KMS-11 (cell line): Measurements from ENCODE around the gene TLNRD1.

Experiments used
- H2AFZ ChIP-seq: fragments of 200-600 bp; sonication (generic); 2 replicates; pipeline ENCODE4 v1.6.1; 2016; ENCODE audit warnings: antibody characterized with exemption, mixed run types, low read depth
- H3K27ac ChIP-seq: fragments of 200-600 bp; sonication (generic); 2 replicates; pipeline ENCODE4 v1.6.1; 2016; ENCODE audit warnings: mild to moderate bottlenecking, mixed run types
- H3K27me3 ChIP-seq: fragments of 200-600 bp; sonication (generic); 2 replicates; pipeline ENCODE4 v1.6.1; 2017; ENCODE audit warnings: mild to moderate bottlenecking, low read depth, mixed run types, moderate library complexity; ENCODE audit not compliant: insufficient read depth
- H3K36me3 ChIP-seq: fragments of 200-600 bp; sonication (generic); 2 replicates; pipeline ENCODE4 v1.6.1; 2017; ENCODE audit warnings: mild to moderate bottlenecking, mixed run types; ENCODE audit not compliant: insufficient read depth
- H3K4me1 ChIP-seq: fragments of 200-600 bp; sonication (generic); 2 replicates; pipeline ENCODE4 v1.6.1; 2016; ENCODE audit warnings: mild to moderate bottlenecking, low read depth, mixed run types; ENCODE audit not compliant: poor library complexity, severe bottlenecking
- H3K4me2 ChIP-seq: fragments of 200-600 bp; sonication (generic); 2 replicates; pipeline ENCODE4 v1.7.0; 2016; ENCODE audit warnings: mild to moderate bottlenecking, mixed run types
- H3K4me3 ChIP-seq: fragments of 200-600 bp; sonication (generic); IDR thresholded peaks from 2 replicates; pipeline ENCODE4 v1.6.1; 2017; ENCODE audit warnings: low read depth, low read length, mixed read lengths; ENCODE audit not compliant: insufficient read depth
- H3K79me2 ChIP-seq: fragments of 200-600 bp; sonication (generic); 2 replicates; pipeline ENCODE4 v1.6.1; 2016; ENCODE audit warnings: low read depth, mixed run types; ENCODE audit not compliant: insufficient read depth
- H3K9ac ChIP-seq: fragments of 200-600 bp; sonication (generic); 2 replicates; pipeline ENCODE4 v1.6.1; 2016; ENCODE audit warnings: mild to moderate bottlenecking, mixed run types
- H4K20me1 ChIP-seq: fragments of 200-600 bp; sonication (generic); 2 replicates; pipeline ENCODE4 v1.6.1; 2016; ENCODE audit warnings: mild to moderate bottlenecking, mixed run types; ENCODE audit not compliant: insufficient read depth
- TF ChIP-seq, protein P1 (sequence below): fragments of 200-600 bp; sonication (generic); conservative IDR thresholded peaks from 2 replicates; pipeline ENCODE4 v1.6.1; 2017; ENCODE audit warnings: low read depth, mild to moderate bottlenecking, antibody characterized with exemption, low read length, moderate library complexity, mixed read lengths

Gene TLNRD1

DNA sequence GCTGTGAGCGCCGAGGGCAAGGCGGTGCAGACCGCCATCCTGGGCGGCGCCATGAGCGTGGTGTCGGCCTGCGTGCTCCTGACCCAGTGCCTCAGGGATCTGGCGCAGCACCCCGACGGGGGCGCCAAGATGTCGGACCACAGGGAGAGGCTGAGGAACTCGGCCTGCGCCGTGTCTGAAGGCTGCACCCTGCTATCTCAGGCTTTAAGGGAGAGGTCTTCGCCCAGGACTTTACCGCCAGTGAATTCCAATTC is 2.3 kb downstream of the TLNRD1 start:
- no peak overlapping the region for H2AFZ ChIP-seq
- peaks cover 16% of the 10 kb centered on the region for H3K4me1 ChIP-seq
- H3K9ac ChIP-seq, result no peak overlapping the region
- no peaks in the 10 kb centered on the region for H3K27me3 ChIP-seq
- TF ChIP-seq, protein P1, sequence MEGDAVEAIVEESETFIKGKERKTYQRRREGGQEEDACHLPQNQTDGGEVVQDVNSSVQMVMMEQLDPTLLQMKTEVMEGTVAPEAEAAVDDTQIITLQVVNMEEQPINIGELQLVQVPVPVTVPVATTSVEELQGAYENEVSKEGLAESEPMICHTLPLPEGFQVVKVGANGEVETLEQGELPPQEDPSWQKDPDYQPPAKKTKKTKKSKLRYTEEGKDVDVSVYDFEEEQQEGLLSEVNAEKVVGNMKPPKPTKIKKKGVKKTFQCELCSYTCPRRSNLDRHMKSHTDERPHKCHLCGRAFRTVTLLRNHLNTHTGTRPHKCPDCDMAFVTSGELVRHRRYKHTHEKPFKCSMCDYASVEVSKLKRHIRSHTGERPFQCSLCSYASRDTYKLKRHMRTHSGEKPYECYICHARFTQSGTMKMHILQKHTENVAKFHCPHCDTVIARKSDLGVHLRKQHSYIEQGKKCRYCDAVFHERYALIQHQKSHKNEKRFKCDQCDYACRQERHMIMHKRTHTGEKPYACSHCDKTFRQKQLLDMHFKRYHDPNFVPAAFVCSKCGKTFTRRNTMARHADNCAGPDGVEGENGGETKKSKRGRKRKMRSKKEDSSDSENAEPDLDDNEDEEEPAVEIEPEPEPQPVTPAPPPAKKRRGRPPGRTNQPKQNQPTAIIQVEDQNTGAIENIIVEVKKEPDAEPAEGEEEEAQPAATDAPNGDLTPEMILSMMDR, result no peak
- no peak overlapping the region for H3K27ac ChIP-seq
- H3K4me3 ChIP-seq, result no peak overlapping the region
- H3K36me3 ChIP-seq, result no peaks in the 10 kb centered on the region
- H4K20me1 ChIP-seq, result no peaks in the 10 kb centered on the region
- peaks cover 32% of the 10 kb centered on the region for H3K79me2 ChIP-seq
- H3K4me2 ChIP-seq, result peak overlapping the region; percentile 54; the same call in 1 of the 2 replicates

DNA sequence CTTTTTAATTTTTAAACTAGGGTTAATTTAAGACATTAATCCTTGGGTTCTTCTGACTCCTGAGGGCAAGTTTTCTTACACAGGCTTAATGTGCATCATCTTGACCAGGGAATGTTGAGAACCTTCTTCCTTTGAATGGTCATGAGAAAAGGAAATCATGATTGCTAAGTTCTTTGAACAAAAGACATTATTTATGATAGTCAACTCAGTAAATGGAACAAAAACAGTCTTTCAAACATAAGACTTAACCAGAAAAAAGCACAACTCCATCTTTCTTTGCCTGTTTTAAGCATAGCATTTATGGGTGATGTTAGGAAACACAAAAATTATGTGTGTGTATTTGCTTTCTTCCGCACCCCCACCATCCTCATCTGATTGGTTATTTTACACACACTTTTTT is 5.4 kb downstream of the TLNRD1 start:
- TF ChIP-seq, protein P1, result no peak
- Histone ChIP-seq H3K79me2 (peaks cover 32% of the 10 kb centered on the region), H2AFZ (no peak overlapping the region), H3K9ac (no peak overlapping the region), H3K4me3 (no peak overlapping the region), H3K27ac (no peak overlapping the region), H3K4me2 (no peak overlapping the region), H3K4me1 (no peaks in the 10 kb centered on the region), H3K27me3 (no peaks in the 10 kb centered on the region), H4K20me1 (no peaks in the 10 kb centered on the region), H3K36me3 (no peaks in the 10 kb centered on the region)

DNA sequence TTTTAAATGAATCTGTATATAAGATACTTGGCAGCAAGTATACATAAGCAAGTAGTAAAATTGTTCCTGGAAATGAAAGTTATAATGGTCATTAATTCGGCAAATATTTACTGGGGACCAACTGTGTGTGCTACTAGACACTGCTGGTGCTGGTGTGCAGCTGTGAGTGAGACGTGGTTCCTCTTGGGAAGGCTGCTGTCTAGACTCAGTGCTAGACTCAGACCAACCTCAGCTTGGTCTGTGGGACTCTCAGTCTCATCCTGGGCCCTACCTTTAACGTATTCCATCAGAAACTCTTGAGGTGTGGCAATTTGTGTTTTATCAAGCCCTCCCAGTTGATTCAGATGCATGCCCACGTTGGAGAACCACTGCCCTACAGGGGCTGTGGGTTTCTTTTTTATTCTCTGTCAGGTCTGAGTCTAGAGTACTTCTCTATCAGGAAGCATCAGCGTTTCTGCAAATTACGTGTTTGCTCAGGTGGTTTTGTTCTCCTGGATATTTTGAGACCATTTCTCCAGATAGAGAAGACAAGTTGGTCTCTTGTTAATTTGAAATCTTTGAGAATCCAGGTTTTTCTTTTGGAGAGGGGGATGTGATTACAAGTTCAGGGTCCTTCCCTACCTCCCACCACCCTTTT is 6.8 kb downstream of the TLNRD1 start:
- H3K27ac ChIP-seq, result no peak overlapping the region

DNA sequence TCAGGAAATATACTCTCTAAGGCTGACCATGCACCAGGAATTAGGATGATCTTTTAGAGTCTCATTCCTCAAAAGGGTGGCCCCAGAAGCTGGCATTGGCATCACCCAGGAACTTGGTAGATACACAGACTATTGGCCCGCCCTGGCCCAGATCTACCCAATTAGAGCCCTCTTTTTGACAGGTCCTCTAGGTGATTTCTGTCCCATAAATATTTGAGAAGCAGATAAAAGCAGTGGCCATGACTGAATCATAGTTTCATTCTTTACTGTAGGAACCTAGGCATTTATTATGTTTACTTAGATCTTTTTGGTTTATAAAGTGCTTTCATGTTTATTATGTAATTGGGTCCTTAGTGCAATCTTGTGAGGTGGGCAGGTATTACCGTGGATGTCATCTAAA is 7.6 kb downstream of the TLNRD1 start:
- Histone ChIP-seq H3K4me2 (no peak overlapping the region), H3K79me2 (peaks cover 22% of the 10 kb centered on the region), H3K4me1 (no peaks in the 10 kb centered on the region), H4K20me1 (no peaks in the 10 kb centered on the region), H3K4me3 (no peak overlapping the region), H3K9ac (no peak overlapping the region), H3K27me3 (no peaks in the 10 kb centered on the region), H2AFZ (no peak overlapping the region), H3K36me3 (no peaks in the 10 kb centered on the region), H3K27ac (no peak overlapping the region)
- TF ChIP-seq, protein P1, result no peak

More for the DNA sequence above, 6.8 kb downstream of the TLNRD1 start:
- H3K9ac ChIP-seq, result no peak overlapping the region
- TF ChIP-seq, protein P1, result no peak
- H3K4me3 ChIP-seq, result no peak overlapping the region
- H2AFZ ChIP-seq, result no peak overlapping the region
- no peaks in the 10 kb centered on the region for H3K27me3 ChIP-seq
- no peaks in the 10 kb centered on the region for H3K4me1 ChIP-seq
- H3K4me2 ChIP-seq, result no peak overlapping the region
- no peaks in the 10 kb centered on the region for H3K36me3 ChIP-seq
- no peaks in the 10 kb centered on the region for H4K20me1 ChIP-seq
- H3K79me2 ChIP-seq, result peaks cover 28% of the 10 kb centered on the region
